Measurements from ENCODE around the gene MRGPRD.
"Not testable (repeated sequence)": the region's sequence is repeated elsewhere in the genome, so short reads cannot be mapped to it uniquely, and the experiment has no call there.

Gene MRGPRD

GRCh38 chr11:68992743-68993255, 12.0 kb upstream of the MRGPRD start:
- no peak for DNase-seq

- no peak for DNase-seq
These were observed 10.4 kb upstream of the MRGPRD start for GRCh38 chr11:68990995-68991780.

GRCh38 chr11:68989936-68990606, 9.3 kb upstream of the MRGPRD start:
- no peak for DNase-seq

- DNase-seq = no peak
These were observed 7.7 kb upstream of the MRGPRD start for GRCh38 chr11:68988491-68988890.

GRCh38 chr11:68987211-68987610, 6.4 kb upstream of the MRGPRD start:
- no peak for DNase-seq

- DNase-seq = no peak
These were observed 3.0 kb upstream of the MRGPRD start for GRCh38 chr11:68983801-68984200.

GRCh38 chr11:68982134-68982533, 1.3 kb upstream of the MRGPRD start:
- no peak for DNase-seq

GRCh38 chr11:68979931-68980775, 633 bp downstream of the MRGPRD start:
- no peak for DNase-seq

GRCh38 chr11:68978931-68979594, 1.7 kb downstream of the MRGPRD start:
- no peak for DNase-seq

- no peak for DNase-seq
These were observed 2.2 kb downstream of the MRGPRD start for GRCh38 chr11:68978626-68978930.

- no peak for DNase-seq
These were observed 2.8 kb downstream of the MRGPRD start for GRCh38 chr11:68977781-68978625.

GRCh38 chr11:68976563-68976962, 4.2 kb downstream of the MRGPRD start:
- DNase-seq = no peak

- DNase-seq = no peak
These were observed 4.7 kb downstream of the MRGPRD start for GRCh38 chr11:68976095-68976494.

- no peak for DNase-seq
These were observed 6.2 kb downstream of the MRGPRD start for GRCh38 chr11:68974421-68975194.

GRCh38 chr11:68973706-68974105, 7.1 kb downstream of the MRGPRD start:
- DNase-seq = not testable (repeated sequence)

- DNase-seq = no peak
These were observed 7.6 kb downstream of the MRGPRD start for GRCh38 chr11:68973219-68973618.

GRCh38 chr11:68970921-68971636, 9.7 kb downstream of the MRGPRD start:
- no peak for DNase-seq

- no peak for DNase-seq
These were observed 11.4 kb downstream of the MRGPRD start for GRCh38 chr11:68969386-68969785.

- no peak for DNase-seq
These were observed 12.2 kb downstream of the MRGPRD start for GRCh38 chr11:68968306-68969250.

Data from T-helper 9 cell (primary cell).